OCI-LY1 (cell line): ENCODE data around the gene UPF1.

Experiments used
- H2AFZ ChIP-seq: fragments of 200-600 bp; sonication (generic), shearing (Covaris generic); 2 replicates; pipeline ENCODE4 v1.6.0; 2014; ENCODE audit warnings: antibody characterized with exemption, mild to moderate bottlenecking, low read length
- H3F3A ChIP-seq: fragments of 200-600 bp; sonication (generic), shearing (Covaris generic); 2 replicates; pipeline ENCODE4 v1.6.0; 2014; ENCODE audit warnings: mild to moderate bottlenecking, antibody characterized with exemption, low read length, moderate library complexity; ENCODE audit not compliant: insufficient read depth
- H3K27ac ChIP-seq: fragments of 200-600 bp; sonication (generic); 2 replicates; pipeline ENCODE4 v1.5.1; 2014; ENCODE audit warnings: low read length, mixed run types, mild to moderate bottlenecking, low read depth; ENCODE audit not compliant: poor library complexity, severe bottlenecking
- H3K27me3 ChIP-seq: fragments of 200-600 bp; sonication (generic); 2 replicates; pipeline ENCODE4 v1.6.0; 2014; ENCODE audit warnings: antibody characterized with exemption, mild to moderate bottlenecking, low read length, moderate library complexity; ENCODE audit not compliant: insufficient read depth
- H3K36me3 ChIP-seq: fragments of 200-600 bp; sonication (generic); 2 replicates; pipeline ENCODE4 v1.6.1; 2014; ENCODE audit warnings: mild to moderate bottlenecking, antibody characterized with exemption, low read length, moderate library complexity, mixed read lengths; ENCODE audit not compliant: insufficient read depth
- H3K4me1 ChIP-seq: fragments of 200-600 bp; sonication (generic); 2 replicates; pipeline ENCODE4 v1.5.1; 2014; ENCODE audit warnings: mild to moderate bottlenecking, low read length, moderate library complexity; ENCODE audit not compliant: insufficient read depth, severe bottlenecking
- H3K4me2 ChIP-seq: fragments of 200-600 bp; sonication (generic), shearing (Covaris generic); 2 replicates; pipeline ENCODE4 v1.6.1; 2014; ENCODE audit warnings: low read length
- H3K4me3 ChIP-seq: fragments of 200-600 bp; sonication (generic); 2 replicates; pipeline ENCODE4 v1.5.1; 2014; ENCODE audit warnings: low read length, low read depth, mild to moderate bottlenecking, mixed read lengths; ENCODE audit not compliant: poor library complexity, severe bottlenecking
- H3K79me2 ChIP-seq: fragments of 200-600 bp; shearing (Covaris generic); 2 replicates; pipeline ENCODE4 v1.6.1; 2016; ENCODE audit warnings: mixed run types, low read length, mixed read lengths; ENCODE audit not compliant: insufficient read depth
- H3K9ac ChIP-seq: fragments of 200-600 bp; sonication (generic), shearing (Covaris generic); 2 replicates; pipeline ENCODE4 v1.6.1; 2014; ENCODE audit warnings: mild to moderate bottlenecking, low read length, mixed read lengths
- H3K9me2 ChIP-seq: fragments of 200-600 bp; sonication (generic), shearing (Covaris generic); 2 replicates; pipeline ENCODE4 v1.6.1; 2014; ENCODE audit warnings: low read depth, mild to moderate bottlenecking, low read length, mixed read lengths
- H3K9me3 ChIP-seq: fragments of 200-600 bp; shearing (Covaris generic); 2 replicates; pipeline ENCODE4 v1.6.1; 2014; ENCODE audit warnings: low read length, mixed read lengths
- H4K20me1 ChIP-seq: fragments of 200-600 bp; sonication (generic), shearing (Covaris generic); 2 replicates; pipeline ENCODE4 v1.6.0; 2016; ENCODE audit warnings: mild to moderate bottlenecking, low read length; ENCODE audit not compliant: insufficient read depth
- EZH2 ChIP-seq: fragments of 200-600 bp; sonication (generic), shearing (Covaris generic); IDR thresholded peaks from 2 replicates; pipeline ENCODE4 v1.8.0; 2017; ENCODE audit warnings: borderline replicate concordance, mixed run types, mild to moderate bottlenecking, antibody characterized with exemption, low read length, moderate library complexity, mixed read lengths
- TF ChIP-seq, protein P1 (sequence below): fragments of 200-600 bp; sonication (generic), shearing (Covaris generic); IDR thresholded peaks from 2 replicates; pipeline ENCODE4 v1.5.1; 2017; ENCODE audit warnings: mild to moderate bottlenecking, antibody characterized with exemption, low read length, moderate library complexity, mixed read lengths

UPF1 gene

DNA sequence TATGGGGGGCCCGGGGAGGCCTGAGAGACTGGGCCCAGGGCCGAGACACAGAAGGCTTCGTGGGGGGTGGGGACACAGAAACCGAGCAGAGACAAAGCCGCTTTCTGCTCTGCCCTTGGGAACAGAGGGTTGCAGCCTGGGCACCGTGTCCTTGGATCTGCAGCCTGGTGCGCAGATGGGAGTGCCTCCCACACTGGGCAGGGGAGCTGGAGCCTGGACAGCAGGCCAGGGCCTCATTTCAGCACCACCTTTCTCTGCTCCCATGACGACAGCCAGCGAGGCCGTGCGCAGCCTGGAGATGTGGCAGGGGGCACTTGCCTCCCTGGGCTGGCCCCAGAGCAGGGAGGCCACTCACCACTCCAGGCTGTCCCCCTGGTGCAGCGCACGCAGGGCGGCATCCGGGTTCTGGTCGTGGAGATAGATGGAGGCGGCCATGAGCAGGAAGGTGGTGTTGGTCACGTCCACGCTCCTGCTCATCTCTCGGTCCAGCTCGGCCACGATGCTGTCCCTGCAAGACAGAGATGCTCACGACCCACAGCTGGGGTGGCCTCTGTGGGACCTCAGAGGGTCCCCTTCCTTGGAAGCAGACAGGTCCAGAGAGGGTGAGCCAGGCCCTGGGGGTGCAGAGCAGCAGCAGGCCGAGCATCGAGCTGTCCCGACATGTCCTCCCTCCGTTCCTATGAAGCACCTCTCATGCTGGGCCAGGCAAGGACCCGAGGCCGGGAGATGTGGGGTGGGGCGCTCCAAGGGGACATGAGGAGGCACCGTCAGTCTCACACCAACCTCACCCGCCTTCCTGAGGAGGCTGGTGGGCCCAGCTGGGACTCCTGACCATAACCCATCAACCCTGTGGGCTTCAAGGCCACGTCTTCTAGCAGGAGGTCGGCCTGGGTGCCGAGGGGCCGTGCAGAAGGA is 75.1 kb downstream of the UPF1 start:
- H2AFZ ChIP-seq: no peak overlapping the region
- no peak overlapping the region for H3K4me2 ChIP-seq
- H3K4me3 ChIP-seq: no peak overlapping the region
- no peaks in the 10 kb centered on the region for H3K4me1 ChIP-seq
- no peaks in the 10 kb centered on the region for H4K20me1 ChIP-seq
- peaks cover 51% of the 10 kb centered on the region for H3K36me3 ChIP-seq
- H3K27me3 ChIP-seq: no peaks in the 10 kb centered on the region
- no peaks in the 10 kb centered on the region for H3K9me3 ChIP-seq
- no peak overlapping the region for H3K9ac ChIP-seq
- H3F3A ChIP-seq: no peaks in the 10 kb centered on the region
- no peak overlapping the region for H3K27ac ChIP-seq
- H3K9me2 ChIP-seq: no peaks in the 10 kb centered on the region
- TF ChIP-seq, protein P1, sequence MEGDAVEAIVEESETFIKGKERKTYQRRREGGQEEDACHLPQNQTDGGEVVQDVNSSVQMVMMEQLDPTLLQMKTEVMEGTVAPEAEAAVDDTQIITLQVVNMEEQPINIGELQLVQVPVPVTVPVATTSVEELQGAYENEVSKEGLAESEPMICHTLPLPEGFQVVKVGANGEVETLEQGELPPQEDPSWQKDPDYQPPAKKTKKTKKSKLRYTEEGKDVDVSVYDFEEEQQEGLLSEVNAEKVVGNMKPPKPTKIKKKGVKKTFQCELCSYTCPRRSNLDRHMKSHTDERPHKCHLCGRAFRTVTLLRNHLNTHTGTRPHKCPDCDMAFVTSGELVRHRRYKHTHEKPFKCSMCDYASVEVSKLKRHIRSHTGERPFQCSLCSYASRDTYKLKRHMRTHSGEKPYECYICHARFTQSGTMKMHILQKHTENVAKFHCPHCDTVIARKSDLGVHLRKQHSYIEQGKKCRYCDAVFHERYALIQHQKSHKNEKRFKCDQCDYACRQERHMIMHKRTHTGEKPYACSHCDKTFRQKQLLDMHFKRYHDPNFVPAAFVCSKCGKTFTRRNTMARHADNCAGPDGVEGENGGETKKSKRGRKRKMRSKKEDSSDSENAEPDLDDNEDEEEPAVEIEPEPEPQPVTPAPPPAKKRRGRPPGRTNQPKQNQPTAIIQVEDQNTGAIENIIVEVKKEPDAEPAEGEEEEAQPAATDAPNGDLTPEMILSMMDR: no peak
- TF ChIP-seq EZH2: no peak
- H3K79me2 ChIP-seq: no peaks in the 10 kb centered on the region

DNA sequence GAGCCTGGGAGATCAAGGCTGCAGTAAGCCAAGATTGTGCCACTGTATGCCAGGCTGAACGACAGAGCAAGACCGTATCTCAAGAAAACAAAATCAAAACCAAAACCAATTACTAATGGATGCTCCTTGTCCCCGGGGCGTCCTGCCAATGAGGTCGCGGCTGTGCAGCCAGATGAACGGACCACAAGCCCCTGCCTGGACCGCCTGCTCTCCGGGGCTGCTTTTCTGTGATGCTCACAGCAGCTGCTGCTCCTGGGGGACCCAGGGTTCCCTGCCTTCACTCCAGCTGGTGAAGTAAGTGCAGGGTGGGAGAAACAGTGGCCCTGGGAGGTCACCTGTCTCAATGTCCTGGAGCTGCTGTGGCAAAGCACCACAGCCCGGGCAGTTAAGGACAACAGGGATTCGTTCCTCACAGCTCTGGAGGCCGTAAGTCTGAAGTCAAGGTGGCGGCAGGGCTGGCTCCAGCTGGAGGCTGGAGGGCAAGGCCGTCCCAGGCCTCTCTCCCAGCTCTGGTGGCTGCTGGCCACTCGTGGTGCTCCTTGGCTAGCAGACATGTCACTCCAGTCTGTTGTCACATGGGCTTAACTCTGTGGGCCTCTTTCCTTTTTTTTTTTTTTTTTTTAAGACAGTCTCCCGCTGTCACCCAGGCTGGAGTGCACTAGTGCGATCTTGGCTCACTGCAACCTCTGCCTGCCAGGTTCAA is 77.3 kb downstream of the UPF1 start:
- H2AFZ ChIP-seq: no peak overlapping the region
- H4K20me1 ChIP-seq: no peaks in the 10 kb centered on the region
- H3K9me2 ChIP-seq: no peaks in the 10 kb centered on the region
- no peak overlapping the region for H3K9ac ChIP-seq
- H3K36me3 ChIP-seq: peaks cover 68% of the 10 kb centered on the region
- no peaks in the 10 kb centered on the region for H3K4me1 ChIP-seq
- no peaks in the 10 kb centered on the region for H3K9me3 ChIP-seq
- H3F3A ChIP-seq: no peaks in the 10 kb centered on the region
- no peaks in the 10 kb centered on the region for H3K79me2 ChIP-seq
- TF ChIP-seq, protein P1: no peak
- TF ChIP-seq EZH2: no peak
- no peaks in the 10 kb centered on the region for H3K27me3 ChIP-seq
- no peak overlapping the region for H3K4me2 ChIP-seq
- no peak overlapping the region for H3K27ac ChIP-seq
- no peak overlapping the region for H3K4me3 ChIP-seq

DNA sequence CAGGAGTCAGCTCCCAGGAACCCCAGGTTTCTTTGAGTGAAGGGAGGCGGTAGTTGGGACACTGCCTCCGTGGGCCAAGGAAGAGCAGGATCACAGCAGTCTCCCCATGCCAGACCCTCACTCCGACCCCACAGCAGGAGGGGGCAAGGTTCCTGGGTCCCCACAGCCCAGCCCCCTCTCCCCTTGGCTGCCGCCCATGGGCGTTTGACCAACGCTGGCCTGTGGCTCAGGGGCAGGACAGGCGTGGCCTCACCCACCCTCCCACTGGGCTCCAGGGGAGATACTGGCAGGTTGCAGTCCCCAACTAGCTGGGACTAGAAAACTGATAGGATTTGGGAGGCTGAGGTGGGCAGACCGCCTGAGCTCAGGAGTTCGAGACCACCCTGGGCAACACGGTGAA is 78.3 kb downstream of the UPF1 start:
- no peak overlapping the region for H3K9ac ChIP-seq
- H3K27ac ChIP-seq: no peak overlapping the region
- no peaks in the 10 kb centered on the region for H3K9me3 ChIP-seq
- H3K4me1 ChIP-seq: no peaks in the 10 kb centered on the region
- TF ChIP-seq, protein P1: no peak
- TF ChIP-seq EZH2: no peak
- H3K4me3 ChIP-seq: no peak overlapping the region
- H3K27me3 ChIP-seq: no peaks in the 10 kb centered on the region
- no peaks in the 10 kb centered on the region for H4K20me1 ChIP-seq
- no peaks in the 10 kb centered on the region for H3F3A ChIP-seq
- peaks cover 3% of the 10 kb centered on the region for H3K79me2 ChIP-seq
- H2AFZ ChIP-seq: no peak overlapping the region
- H3K4me2 ChIP-seq: no peak overlapping the region
- H3K9me2 ChIP-seq: no peaks in the 10 kb centered on the region
- peaks cover 67% of the 10 kb centered on the region for H3K36me3 ChIP-seq
